Effector memory CD8-positive, alpha-beta T cell (primary cell): ENCODE results near the gene DNAJC15.
"Not testable (repeated sequence)": the region's sequence is repeated elsewhere in the genome, so short reads cannot be mapped to it uniquely, and the experiment has no call there.

Experiments
- ATAC-seq: fragments of 150-1000 bp; cut with Tn5 transposase; replicated peaks from 2 replicates; pipeline ENCODE4 v1.10.0; 2021; ENCODE audit warnings: mild to moderate bottlenecking, moderate library complexity
- DNase-seq, 3 experiments: peaks; one replicate each; pipeline ENCODE4 v3.0.0; 2021
- H3K27ac Mint-ChIP-seq, 2 donors: one replicate each; pipeline ENCODE4 v1.8.0; 2022; ENCODE audit warnings: mild to moderate bottlenecking in 2 of 2, mixed read lengths in 2 of 2, moderate library complexity in 2 of 2
- H3K27me3 Mint-ChIP-seq, 2 donors: one replicate each; pipeline ENCODE4 v1.8.0; 2022; ENCODE audit warnings: mixed read lengths in 2 of 2
- H3K36me3 Mint-ChIP-seq: one replicate; pipeline ENCODE4 v1.8.0; 2022; ENCODE audit warnings: mild to moderate bottlenecking, moderate library complexity, mixed read lengths; ENCODE audit not compliant: insufficient read depth
- H3K4me1 Mint-ChIP-seq, 2 donors: one replicate each; pipeline ENCODE4 v1.8.0; 2022; ENCODE audit warnings: low read depth in 2 of 2, mixed read lengths in 2 of 2
- H3K4me3 Mint-ChIP-seq, 2 donors: one replicate each; pipeline ENCODE4 v1.8.0; 2022; ENCODE audit warnings: mild to moderate bottlenecking in 2 of 2, mixed read lengths in 2 of 2, moderate library complexity in 2 of 2
- H3K9me3 Mint-ChIP-seq, 2 donors: one replicate each; pipeline ENCODE4 v1.8.0; 2022; ENCODE audit warnings: mixed read lengths in 2 of 2

DNAJC15 gene

DNA sequence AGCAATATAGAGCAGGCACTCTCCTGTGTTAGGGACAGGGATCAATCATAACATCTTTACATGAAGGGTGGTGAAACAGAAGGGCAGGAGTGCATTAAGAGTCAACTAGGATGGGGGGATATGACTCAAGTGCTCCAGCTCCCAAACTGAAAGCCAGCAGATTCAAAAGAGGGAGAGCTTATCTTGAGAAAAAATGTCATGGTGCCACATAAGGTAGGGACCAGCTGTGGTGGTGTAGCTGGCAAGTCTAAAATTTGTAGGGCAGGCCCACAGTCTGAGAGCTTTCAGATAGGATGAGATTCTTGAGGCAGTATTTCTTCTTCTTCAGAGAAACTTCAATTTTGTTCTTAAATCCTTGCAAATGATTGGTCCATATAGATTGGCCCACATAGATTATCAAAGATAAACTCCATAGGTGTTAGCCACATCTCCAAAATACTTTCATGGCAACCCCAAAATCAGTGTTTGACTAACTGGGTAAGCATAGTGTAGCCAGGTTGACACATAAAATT lies 19.1 kb downstream of the DNAJC15 start:
- no peaks in the 10 kb centered on the region for H3K9me3 Mint-ChIP-seq
- no peaks in the 10 kb centered on the region for H3K27me3 Mint-ChIP-seq
- H3K36me3 Mint-ChIP-seq, result no peaks in the 10 kb centered on the region
- no peak overlapping the region for H3K4me3 Mint-ChIP-seq
- peak overlapping the region in 1 of 2 donors; percentile 0 for H3K27ac Mint-ChIP-seq
- no peak for DNase-seq
- ATAC-seq, result peak; percentile 63
- peaks cover 20 to 22% of the 10 kb centered on the region in 2 donors for H3K4me1 Mint-ChIP-seq

DNA sequence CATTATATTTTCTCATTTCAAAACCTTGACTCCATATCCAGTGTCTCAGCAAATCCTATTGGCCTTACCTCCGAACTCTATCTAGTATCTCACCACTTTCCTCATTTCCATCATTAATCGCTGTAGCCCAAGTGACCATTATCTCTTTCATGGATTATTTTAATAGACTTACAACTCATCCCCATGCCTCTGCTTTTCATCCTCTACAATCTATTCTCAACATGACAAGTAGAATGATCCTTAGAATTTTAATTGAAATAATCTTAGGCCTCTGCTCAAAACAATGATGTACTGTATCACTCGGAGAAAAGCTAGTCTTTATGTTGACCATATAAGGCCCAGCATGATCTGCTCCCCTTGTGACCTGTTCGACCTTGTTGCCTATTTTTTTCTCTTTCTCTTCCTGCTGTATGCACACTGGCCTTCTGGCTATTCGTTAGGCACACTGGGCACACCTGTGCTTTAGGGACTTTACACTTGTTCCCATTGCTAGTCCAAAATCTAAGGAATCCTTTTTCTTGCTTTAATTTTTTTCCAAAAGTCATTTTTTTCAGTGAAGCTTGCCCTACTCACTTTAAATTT lies 21.4 kb downstream of the DNAJC15 start:
- Mint-ChIP-seq H3K4me3 (peak overlapping the region in 1 of 2 donors; percentile 35), H3K36me3 (no peaks in the 10 kb centered on the region), H3K4me1 (peaks cover 20 to 22% of the 10 kb centered on the region in 2 donors), H3K27ac (peak overlapping the region in 1 of 2 donors; percentile 28), H3K9me3 (no peaks in the 10 kb centered on the region), H3K27me3 (no peaks in the 10 kb centered on the region)
- DNase-seq (no peak), ATAC-seq (no peak)

DNA sequence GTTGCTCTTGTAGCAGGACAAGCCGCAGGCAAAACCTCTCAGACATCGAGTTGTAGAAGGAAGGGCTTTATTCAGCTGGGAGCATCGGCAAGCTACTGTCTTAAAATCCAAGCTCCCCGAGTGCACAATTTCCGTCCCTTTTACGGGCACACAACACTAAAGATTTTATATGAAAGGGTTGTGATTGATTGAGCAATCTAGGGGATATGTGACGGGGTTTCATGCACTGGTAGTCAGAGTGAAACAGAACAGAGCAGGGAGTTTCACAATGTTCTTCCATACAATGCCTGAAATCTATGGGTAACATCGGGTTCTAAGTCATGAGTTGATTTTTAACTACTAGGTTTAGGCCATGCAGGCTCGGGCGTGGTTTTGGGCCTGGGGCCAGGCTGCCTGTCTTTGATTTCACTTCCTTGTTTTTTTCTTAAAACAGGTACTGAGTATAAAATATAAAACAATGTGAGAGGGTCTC lies 22.0 kb downstream of the DNAJC15 start:
- Mint-ChIP-seq H3K4me3 (peak overlapping the region in 1 of 2 donors; percentile 35), H3K27ac (peak overlapping the region in 1 of 2 donors; percentile 28), H3K4me1 (peaks cover 19 to 20% of the 10 kb centered on the region in 2 donors)
- not testable (repeated sequence) for H3K36me3 Mint-ChIP-seq, DNase-seq, ATAC-seq, H3K27me3 Mint-ChIP-seq, H3K9me3 Mint-ChIP-seq

DNA sequence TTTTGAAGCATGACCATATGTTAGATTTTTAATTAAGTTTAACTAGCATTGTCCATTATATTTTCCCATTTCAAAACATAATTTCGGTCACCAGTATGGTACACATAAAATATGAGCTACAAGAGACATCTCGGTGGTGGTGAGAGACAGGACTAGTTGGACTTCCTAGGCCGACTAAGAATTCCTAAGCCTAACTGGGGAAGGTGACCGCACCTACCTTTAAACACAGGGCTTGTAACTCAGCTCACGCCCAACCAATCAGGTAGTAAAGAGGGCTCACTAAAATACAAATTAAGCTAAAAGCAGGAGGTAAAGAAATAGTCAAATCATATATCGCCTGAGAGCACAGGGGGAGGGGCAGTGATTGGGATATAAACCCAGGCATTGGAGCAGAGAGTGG lies 22.9 kb downstream of the DNAJC15 start:
- DNase-seq (no peak), ATAC-seq (no peak)
- Mint-ChIP-seq H3K27me3 (no peaks in the 10 kb centered on the region), H3K27ac (no peak overlapping the region), H3K4me3 (no peak overlapping the region), H3K36me3 (no peaks in the 10 kb centered on the region), H3K4me1 (peaks cover 16% of the 10 kb centered on the region in 2 donors), H3K9me3 (no peaks in the 10 kb centered on the region)

DNA sequence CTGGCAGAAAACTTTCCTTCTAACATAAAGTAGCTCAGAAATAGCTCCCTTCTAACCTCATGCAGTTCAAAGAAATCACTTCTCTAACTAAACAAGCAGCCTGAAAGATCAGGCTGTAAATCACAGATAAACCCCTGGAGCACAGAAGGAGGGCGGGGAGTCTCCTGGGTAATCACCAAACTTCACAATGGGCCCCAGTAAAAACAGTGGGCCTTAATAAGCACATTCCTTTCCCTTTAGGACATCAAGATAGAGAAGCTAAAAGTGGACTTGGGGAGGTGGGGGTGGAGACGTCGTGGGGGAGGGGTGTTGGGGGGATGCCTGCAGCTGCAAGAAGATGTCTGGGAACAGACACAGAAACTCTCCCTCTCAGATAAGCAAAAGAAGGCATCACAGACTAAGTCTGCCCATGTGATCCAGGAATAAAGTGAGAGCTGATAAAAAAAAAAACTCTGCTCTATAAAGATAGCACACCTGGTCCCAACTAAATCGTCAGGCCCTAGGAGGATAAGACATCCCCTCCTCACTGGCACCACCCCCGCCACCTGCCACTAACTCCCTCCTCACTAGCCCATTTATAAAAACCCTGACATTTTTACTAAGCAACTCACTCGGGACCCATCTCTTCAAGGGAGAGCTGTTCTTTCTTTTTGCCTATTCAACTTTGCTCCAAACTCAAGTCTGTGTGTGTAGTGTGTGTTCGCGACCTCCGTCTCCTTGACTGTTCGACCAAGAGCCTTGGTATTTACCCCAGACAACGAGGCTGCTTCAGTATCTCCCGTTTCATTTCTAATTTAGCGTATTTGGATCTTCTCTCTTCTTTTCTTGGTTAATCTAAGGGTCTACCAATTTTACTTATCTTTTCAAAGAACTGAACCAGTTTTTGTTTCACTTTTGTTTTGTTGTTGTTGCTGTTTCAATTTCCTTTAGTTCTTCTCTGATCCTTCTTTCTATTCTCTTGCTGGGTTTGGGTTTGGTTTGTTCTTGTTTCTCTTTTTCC lies 31.7 kb downstream of the DNAJC15 start:
- peak in 2 of 3 experiments; percentile 10 to 34 for DNase-seq

DNA sequence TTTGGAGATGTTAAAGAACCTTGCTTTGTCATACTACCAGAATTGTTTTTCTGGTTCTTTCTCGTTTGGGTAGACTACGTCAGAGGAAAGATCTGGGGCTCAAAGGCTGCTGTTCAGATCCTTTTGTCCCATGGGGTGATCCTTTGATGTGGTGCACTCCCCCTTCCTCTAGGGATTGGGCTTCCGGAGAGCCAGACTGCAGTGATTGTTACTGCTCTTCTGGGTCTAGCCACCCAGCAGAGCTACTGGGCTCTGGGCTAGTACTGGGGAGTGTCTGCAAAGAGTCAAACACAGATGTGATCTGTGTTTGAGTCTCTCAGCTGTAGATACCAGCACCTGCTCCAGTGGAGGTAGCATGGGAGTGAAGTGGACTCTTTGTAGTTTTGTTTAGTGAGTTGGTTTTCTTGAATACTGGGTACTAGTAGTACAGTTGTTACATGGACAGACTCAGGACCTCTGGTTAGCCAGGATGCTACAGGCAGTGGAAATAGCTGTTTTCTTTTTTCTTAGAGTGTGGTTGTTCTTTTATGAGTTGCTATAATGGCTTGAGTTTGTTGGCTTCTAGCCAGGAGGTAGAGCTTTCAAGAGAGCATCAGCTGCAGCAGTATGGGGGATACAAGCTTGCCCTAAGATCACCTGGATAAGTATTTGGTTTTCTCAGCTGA lies 34.4 kb downstream of the DNAJC15 start:
- H3K27ac Mint-ChIP-seq, result peak overlapping the region; percentile 21 to 36
- H3K9me3 Mint-ChIP-seq, result no peaks in the 10 kb centered on the region
- ATAC-seq (peak; percentile 51), DNase-seq (peak in 1 of 3 experiments; percentile 8)
- H3K4me1 Mint-ChIP-seq, result peaks cover 19 to 32% of the 10 kb centered on the region in 2 donors
- peaks cover 4% of the 10 kb centered on the region for H3K36me3 Mint-ChIP-seq
- no peak overlapping the region for H3K4me3 Mint-ChIP-seq
- H3K27me3 Mint-ChIP-seq, result no peaks in the 10 kb centered on the region

More for the DNA sequence above, 31.7 kb downstream of the DNAJC15 start:
- peaks cover 19 to 23% of the 10 kb centered on the region in 2 donors for H3K4me1 Mint-ChIP-seq
- no peak overlapping the region for H3K4me3 Mint-ChIP-seq
- no peak overlapping the region for H3K27ac Mint-ChIP-seq
- peak; percentile 59 for ATAC-seq
- H3K27me3 Mint-ChIP-seq, result no peaks in the 10 kb centered on the region
- no peaks in the 10 kb centered on the region for H3K9me3 Mint-ChIP-seq
- peaks cover 3% of the 10 kb centered on the region for H3K36me3 Mint-ChIP-seq

DNA sequence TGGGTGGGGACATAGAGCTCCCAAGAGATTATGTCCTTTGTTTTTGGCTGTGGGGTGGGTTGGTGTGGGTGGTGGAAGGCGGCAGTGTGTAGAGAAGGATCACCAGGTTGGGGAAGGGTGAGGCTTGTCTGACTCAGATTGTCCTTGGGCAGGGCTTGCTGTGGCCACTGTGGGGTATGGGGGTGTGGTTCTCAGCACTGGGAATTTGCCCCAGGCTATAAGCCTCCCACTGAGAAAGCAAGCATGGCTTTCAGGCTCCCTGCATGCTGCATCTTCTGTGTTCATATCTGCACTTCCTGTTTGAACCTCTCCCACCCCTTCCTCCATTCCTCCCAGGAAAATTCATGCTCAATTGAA lies 34.9 kb downstream of the DNAJC15 start:
- Mint-ChIP-seq H3K27ac (peak overlapping the region; percentile 21 to 54), H3K4me3 (no peak overlapping the region), H3K36me3 (peaks cover 4% of the 10 kb centered on the region), H3K27me3 (no peaks in the 10 kb centered on the region), H3K4me1 (peaks cover 19 to 32% of the 10 kb centered on the region in 2 donors), H3K9me3 (no peaks in the 10 kb centered on the region)
- no peak for DNase-seq
- ATAC-seq, result no peak

DNA sequence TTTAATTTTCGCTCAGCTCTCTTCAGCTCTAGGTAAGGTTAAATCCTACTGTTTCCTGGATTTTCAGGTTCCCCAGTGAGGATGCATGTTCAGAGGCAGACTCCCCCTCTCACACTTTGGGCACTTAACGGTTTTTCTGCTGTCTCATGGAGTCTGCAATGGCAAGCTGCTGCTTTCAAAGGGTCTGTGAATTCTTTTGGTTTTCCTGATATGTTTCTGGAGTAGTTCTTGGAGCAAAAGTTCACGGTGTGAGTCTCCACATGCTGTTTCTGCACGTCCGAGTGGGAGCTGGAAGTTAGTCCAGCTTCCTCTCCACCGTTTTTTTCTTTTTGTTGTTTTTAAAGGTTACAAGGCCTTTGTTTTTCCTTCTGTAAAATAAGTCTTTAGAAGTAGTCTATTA lies 35.4 kb downstream of the DNAJC15 start:
- no peaks in the 10 kb centered on the region for H3K9me3 Mint-ChIP-seq
- DNase-seq, result no peak
- no peak for ATAC-seq
- no peaks in the 10 kb centered on the region for H3K27me3 Mint-ChIP-seq
- H3K4me3 Mint-ChIP-seq, result no peak overlapping the region
- peaks cover 19 to 32% of the 10 kb centered on the region in 2 donors for H3K4me1 Mint-ChIP-seq
- peaks cover 4% of the 10 kb centered on the region for H3K36me3 Mint-ChIP-seq
- peak overlapping the region; percentile 21 to 54 for H3K27ac Mint-ChIP-seq

DNA sequence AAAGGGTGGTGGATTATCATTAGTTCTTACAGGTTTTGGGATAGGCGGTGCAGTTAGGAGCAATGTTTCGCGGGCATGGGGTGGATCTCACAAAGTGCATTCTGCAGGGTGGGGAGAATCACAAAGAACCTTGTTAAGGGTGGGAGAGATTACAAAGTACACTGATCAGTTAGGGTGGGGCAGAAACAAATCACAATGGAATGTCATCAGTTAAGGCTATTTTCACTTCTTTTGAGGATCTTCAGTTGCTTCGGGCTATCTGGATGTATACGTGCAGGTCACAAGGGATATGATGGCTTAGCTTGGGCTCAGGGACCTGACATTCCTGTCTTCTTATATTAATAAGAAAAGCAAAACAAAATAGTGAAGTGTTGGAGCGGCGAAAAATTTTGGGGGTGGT lies 36.4 kb downstream of the DNAJC15 start:
- not testable (repeated sequence) for H3K27me3 Mint-ChIP-seq, DNase-seq, H3K36me3 Mint-ChIP-seq, H3K27ac Mint-ChIP-seq, ATAC-seq, H3K4me3 Mint-ChIP-seq, H3K9me3 Mint-ChIP-seq
- peaks cover 19 to 32% of the 10 kb centered on the region in 2 donors for H3K4me1 Mint-ChIP-seq

DNA sequence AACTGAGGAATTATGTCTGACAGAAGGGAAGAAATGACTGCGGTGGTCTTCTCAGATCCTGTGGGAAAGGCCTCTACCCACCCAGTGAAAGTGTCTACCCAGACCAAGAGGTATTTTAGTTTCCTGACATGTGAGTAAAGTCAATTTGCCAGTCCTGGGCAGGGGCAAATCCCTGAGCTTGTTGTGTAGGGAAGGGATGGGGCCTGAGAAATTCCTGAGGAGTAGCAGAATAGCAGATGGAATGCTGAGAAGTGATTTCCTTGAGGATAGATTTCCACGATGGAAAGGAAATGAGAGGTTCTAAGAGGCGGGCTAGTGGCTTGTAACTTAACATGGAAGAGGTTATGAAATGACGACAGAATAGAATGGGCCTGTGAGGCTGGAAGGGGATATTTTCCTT lies 37.4 kb downstream of the DNAJC15 start:
- Mint-ChIP-seq H3K4me1 (peaks cover 19 to 32% of the 10 kb centered on the region in 2 donors), H3K27ac (peak overlapping the region in 1 of 2 donors; percentile 13)
- not testable (repeated sequence) for H3K4me3 Mint-ChIP-seq, H3K27me3 Mint-ChIP-seq, H3K9me3 Mint-ChIP-seq, ATAC-seq, H3K36me3 Mint-ChIP-seq, DNase-seq

DNA sequence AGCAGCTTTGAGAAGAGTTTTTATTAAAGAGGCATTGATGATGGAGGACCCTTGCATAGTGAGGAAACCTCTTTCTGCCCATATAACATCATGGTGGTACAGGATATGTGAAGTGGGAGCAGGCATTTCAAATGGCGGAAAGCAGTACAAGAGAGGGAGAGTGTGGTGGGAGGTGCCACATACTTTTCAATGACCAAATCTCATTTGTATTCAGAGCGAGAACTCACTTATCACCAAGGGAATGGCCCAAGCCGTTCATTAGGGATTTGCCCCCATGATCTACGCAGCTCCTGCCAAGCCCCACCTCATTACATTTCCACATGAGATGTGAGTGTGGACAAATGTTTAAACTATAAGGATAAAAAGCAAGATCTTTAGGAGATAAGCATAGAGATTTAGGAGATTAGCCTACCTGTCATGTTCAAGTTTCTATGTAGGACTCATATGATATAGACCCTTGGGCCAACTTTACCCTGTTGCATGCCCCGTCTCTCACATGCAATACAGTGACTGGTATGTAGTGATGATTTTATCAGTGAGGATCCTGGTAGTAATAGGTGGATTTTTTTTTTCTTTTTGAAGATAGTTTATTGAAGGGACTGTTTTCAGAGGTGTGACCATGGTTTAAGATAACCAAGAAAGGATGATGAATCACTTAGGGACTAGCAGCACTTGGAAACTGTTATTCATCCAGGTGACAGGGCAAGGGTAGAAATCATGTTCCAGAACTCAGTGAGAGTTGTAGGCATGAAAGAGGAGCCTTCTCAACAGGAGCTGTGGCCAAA lies 38.3 kb downstream of the DNAJC15 start:
- H3K4me1 Mint-ChIP-seq, result peaks cover 13 to 26% of the 10 kb centered on the region in 2 donors
- H3K27me3 Mint-ChIP-seq, result no peaks in the 10 kb centered on the region
- no peak for ATAC-seq
- DNase-seq, result no peak
- no peak overlapping the region for H3K4me3 Mint-ChIP-seq
- peaks cover 4% of the 10 kb centered on the region for H3K36me3 Mint-ChIP-seq
- H3K27ac Mint-ChIP-seq, result peak overlapping the region in 1 of 2 donors; percentile 42
- H3K9me3 Mint-ChIP-seq, result no peaks in the 10 kb centered on the region

DNA sequence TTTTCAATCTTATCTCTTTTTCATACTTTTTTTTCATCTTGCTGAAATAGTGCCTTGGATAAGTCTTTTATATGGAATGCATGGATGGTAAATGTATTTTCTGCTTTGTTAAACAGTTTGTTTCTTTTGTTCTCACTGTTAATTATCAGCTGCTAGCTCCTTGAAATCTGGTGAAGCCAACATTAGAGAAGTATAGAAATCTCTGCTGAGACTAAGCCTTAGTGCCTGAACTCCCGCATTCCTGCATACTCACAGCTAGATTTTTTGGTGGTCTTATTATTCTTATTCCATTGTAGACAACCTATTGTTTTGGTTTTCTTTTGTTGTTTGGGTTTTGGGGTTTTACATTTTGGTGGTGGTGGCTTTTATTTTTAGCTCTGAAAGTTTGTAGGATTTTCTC lies 48.4 kb downstream of the DNAJC15 start:
- peak overlapping the region; percentile 22 to 78 for H3K27ac Mint-ChIP-seq
- DNase-seq, result no peak
- peaks cover 18% of the 10 kb centered on the region for H3K36me3 Mint-ChIP-seq
- H3K4me3 Mint-ChIP-seq, result no peak overlapping the region
- ATAC-seq, result no peak
- no peaks in the 10 kb centered on the region for H3K27me3 Mint-ChIP-seq
- peaks cover 6 to 16% of the 10 kb centered on the region in 2 donors for H3K4me1 Mint-ChIP-seq
- no peaks in the 10 kb centered on the region for H3K9me3 Mint-ChIP-seq
